ENCODE results near the gene PIGK. TPM values are rescaled to one million over a fixed set of nuclear protein-coding genes. Genes with fewer than 3 reads are reported as not detected.

The PIGK gene
- polyA plus RNA-seq, 3 donors = 55.9 to 59.3 (median 59.2) TPM

- DNase-seq (ENCODE audit: low read depth in 3 of 3, low spot score in 2 of 3) = no peak
Observed at GRCh38 chr1:77044133-77044849, 174.9 kb downstream of the PIGK start.

GRCh38 chr1:77040826-77041225 lies 178.4 kb downstream of the PIGK start:
- no peak for DNase-seq (ENCODE audit: low read depth in 3 of 3, low spot score in 2 of 3)

GRCh38 chr1:77039739-77040138 lies 179.5 kb downstream of the PIGK start:
- DNase-seq (ENCODE audit: low read depth in 3 of 3, low spot score in 2 of 3) = no peak

- no peak for DNase-seq (ENCODE audit: low read depth in 3 of 3, low spot score in 2 of 3)
Observed at GRCh38 chr1:77039111-77039510, 180.1 kb downstream of the PIGK start.

Other genes starting within 250 kb of the PIGK start
- 1 to 10 TPM; 3.2 to 6.2 (median 4.4) TPM for gene AK5, start 62.6 kb upstream of the PIGK start, polyA plus RNA-seq (ENCODE audit: insufficient read length in 3 of 3)

All from right renal cortex interstitium (tissue), 3 donors.